ENCODE data around the gene TSPYL4. TPM values are rescaled to one million over a fixed set of nuclear protein-coding genes. Genes with fewer than 3 reads are reported as not detected.
A peak's percentile ranks its signal among the peaks of the same experiment; 100 is the strongest.

Gene TSPYL4
- total RNA-seq, 1 donor from 2014 or later: 2.1 TPM

GRCh38 chr6:116258520-116258919, 4.6 kb upstream of the TSPYL4 start:
- DNase-seq (ENCODE audit: low read depth) (no peak), FAIRE-seq (no peak)
- Histone ChIP-seq H3K4me3 (ENCODE audit: low read depth, low read length) (no peak overlapping the region), H3K36me3 (ENCODE audit: control insufficient read depth, insufficient read depth, low read length) (no peaks in the 10 kb centered on the region), H3K27me3 (ENCODE audit: control insufficient read depth, insufficient read depth, low read length) (no peaks in the 10 kb centered on the region)
- TF ChIP-seq CTCF (IDR thresholded peaks at IDR 0.05; ENCODE audit: insufficient read depth, low read length, severe bottlenecking): no peak

GRCh38 chr6:116256694-116257093, 2.8 kb upstream of the TSPYL4 start:
- H3K36me3 ChIP-seq (ENCODE audit: control insufficient read depth, insufficient read depth, low read length): no peaks in the 10 kb centered on the region
- H3K4me3 ChIP-seq (ENCODE audit: low read depth, low read length): no peak overlapping the region
- no peak for FAIRE-seq
- TF ChIP-seq CTCF (IDR thresholded peaks at IDR 0.05; ENCODE audit: insufficient read depth, low read length, severe bottlenecking): no peak
- H3K27me3 ChIP-seq (ENCODE audit: control insufficient read depth, insufficient read depth, low read length): no peaks in the 10 kb centered on the region
- DNase-seq (ENCODE audit: low read depth): no peak

GRCh38 chr6:116255246-116255800, 1.4 kb upstream of the TSPYL4 start:
- DNase-seq (ENCODE audit: low read depth) (no peak), FAIRE-seq (no peak)
- no peak for TF ChIP-seq CTCF (IDR thresholded peaks at IDR 0.05; ENCODE audit: insufficient read depth, low read length, severe bottlenecking)
- Histone ChIP-seq H3K4me3 (ENCODE audit: low read depth, low read length) (no peak overlapping the region), H3K27me3 (ENCODE audit: control insufficient read depth, insufficient read depth, low read length) (no peaks in the 10 kb centered on the region), H3K36me3 (ENCODE audit: control insufficient read depth, insufficient read depth, low read length) (no peaks in the 10 kb centered on the region)

- Histone ChIP-seq H3K36me3 (ENCODE audit: control insufficient read depth, insufficient read depth, low read length) (no peaks in the 10 kb centered on the region), H3K27me3 (ENCODE audit: control insufficient read depth, insufficient read depth, low read length) (no peaks in the 10 kb centered on the region), H3K4me3 (ENCODE audit: low read depth, low read length) (peak overlapping the region; percentile 99)
- DNase-seq (ENCODE audit: low read depth) (no peak), FAIRE-seq (no peak)
- TF ChIP-seq CTCF (IDR thresholded peaks at IDR 0.05; ENCODE audit: insufficient read depth, low read length, severe bottlenecking): no peak
Observed at GRCh38 chr6:116254297-116255056, 602 bp upstream of the TSPYL4 start.

- Histone ChIP-seq H3K36me3 (ENCODE audit: control insufficient read depth, insufficient read depth, low read length) (no peaks in the 10 kb centered on the region), H3K4me3 (ENCODE audit: low read depth, low read length) (peak overlapping the region; percentile 99), H3K27me3 (ENCODE audit: control insufficient read depth, insufficient read depth, low read length) (no peaks in the 10 kb centered on the region)
- no peak for DNase-seq (ENCODE audit: low read depth)
- TF ChIP-seq CTCF (IDR thresholded peaks at IDR 0.05; ENCODE audit: insufficient read depth, low read length, severe bottlenecking): no peak
- no peak for FAIRE-seq
Observed at GRCh38 chr6:116253188-116253504, 729 bp downstream of the TSPYL4 start.
